ENCODE data around the gene ESPNL. TPM values are rescaled to one million over a fixed set of nuclear protein-coding genes. Genes with fewer than 3 reads are reported as not detected.

ESPNL gene
- total RNA-seq, 1 donor, result 1.3 TPM

- TF ChIP-seq, protein P1, sequence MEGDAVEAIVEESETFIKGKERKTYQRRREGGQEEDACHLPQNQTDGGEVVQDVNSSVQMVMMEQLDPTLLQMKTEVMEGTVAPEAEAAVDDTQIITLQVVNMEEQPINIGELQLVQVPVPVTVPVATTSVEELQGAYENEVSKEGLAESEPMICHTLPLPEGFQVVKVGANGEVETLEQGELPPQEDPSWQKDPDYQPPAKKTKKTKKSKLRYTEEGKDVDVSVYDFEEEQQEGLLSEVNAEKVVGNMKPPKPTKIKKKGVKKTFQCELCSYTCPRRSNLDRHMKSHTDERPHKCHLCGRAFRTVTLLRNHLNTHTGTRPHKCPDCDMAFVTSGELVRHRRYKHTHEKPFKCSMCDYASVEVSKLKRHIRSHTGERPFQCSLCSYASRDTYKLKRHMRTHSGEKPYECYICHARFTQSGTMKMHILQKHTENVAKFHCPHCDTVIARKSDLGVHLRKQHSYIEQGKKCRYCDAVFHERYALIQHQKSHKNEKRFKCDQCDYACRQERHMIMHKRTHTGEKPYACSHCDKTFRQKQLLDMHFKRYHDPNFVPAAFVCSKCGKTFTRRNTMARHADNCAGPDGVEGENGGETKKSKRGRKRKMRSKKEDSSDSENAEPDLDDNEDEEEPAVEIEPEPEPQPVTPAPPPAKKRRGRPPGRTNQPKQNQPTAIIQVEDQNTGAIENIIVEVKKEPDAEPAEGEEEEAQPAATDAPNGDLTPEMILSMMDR (IDR thresholded peaks at IDR 0.05; ENCODE audit: insufficient read depth, low read depth, low read length), result no peak
- DNase-seq (ENCODE audit: low read depth), result no peak
- no peak overlapping the region for H3K4me3 ChIP-seq (ENCODE audit: low read depth, low read length)
Observed at GRCh38 chr2:238161291-238162051, 61.3 kb downstream of the ESPNL start.

DNA sequence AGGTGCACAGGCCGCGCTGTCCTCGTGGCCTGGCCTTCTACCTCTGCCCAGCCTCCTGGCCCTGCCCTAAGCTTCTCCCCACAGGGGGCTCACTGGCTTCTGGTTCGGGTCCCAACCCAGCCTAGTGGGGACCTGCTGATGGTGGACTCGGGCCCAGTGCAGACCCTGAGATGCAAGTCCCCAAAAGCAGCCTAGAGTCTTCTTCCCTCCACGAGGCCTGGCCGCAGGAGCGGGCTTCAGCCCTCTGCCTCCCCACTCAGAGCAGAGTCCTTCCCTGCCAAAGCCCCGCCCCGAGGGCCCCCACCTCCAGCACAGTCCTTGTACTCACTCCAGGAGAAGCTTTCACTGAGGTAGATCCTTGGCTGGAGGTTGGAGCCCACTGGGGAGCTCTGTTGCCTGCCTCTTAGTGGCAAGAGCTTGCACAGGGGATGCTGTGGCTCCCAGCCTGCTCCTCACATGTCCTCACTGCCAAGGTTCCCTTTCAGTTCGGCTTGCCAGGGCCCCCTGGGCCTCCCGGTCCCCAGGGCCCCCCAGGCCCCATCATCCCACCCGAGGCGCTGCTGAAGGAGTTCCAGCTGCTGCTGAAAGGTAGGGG, 62.2 kb downstream of the ESPNL start:
- TF ChIP-seq, protein P1 (IDR thresholded peaks at IDR 0.05; ENCODE audit: insufficient read depth, low read depth, low read length), result no peak
- no peak overlapping the region for H3K4me3 ChIP-seq (ENCODE audit: low read depth, low read length)
- no peak for DNase-seq (ENCODE audit: low read depth)

- no peak overlapping the region for H3K4me3 ChIP-seq (ENCODE audit: low read depth, low read length)
- no peak for DNase-seq (ENCODE audit: low read depth)
Observed at GRCh38 chr2:238162846-238163441, 62.8 kb downstream of the ESPNL start.

DNA sequence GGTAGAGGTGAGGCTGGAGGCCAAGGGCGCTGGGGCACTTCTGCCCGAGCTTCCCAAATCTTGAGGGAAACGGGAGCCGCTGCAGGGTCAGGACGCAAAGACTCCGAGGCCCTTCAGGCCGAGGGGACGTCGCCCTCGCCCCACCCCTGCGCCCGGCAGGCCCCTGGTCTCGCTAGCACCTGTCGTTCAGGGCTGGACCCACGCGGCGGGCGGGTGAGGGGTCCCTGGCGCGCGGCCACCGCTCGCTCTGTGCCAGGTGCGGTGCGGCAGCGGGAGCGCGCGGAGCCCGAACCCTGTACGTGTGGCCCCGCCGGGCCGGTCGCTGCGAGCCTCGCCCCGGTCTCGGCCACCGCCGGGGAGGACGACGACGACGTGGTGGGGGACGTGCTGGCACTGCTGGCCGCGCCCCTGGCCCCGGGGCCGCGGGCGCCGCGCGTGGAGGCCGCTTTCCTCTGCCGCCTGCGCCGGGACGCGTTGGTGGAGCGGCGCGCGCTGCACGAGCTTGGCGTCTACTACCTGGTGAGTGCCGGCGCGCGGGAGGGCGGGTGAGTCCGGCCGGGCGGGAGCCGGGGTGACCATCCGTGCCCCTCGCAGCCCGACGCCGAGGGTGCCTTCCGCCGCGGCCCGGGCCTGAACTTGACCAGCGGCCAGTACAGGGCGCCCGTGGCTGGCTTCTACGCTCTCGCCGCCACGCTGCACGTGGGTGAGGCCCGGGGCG, 63.5 kb downstream of the ESPNL start:
- TF ChIP-seq, protein P1 (IDR thresholded peaks at IDR 0.05; ENCODE audit: insufficient read depth, low read depth, low read length), result no peak
- no peak overlapping the region for H3K4me3 ChIP-seq (ENCODE audit: low read depth, low read length)
- DNase-seq (ENCODE audit: low read depth), result no peak

More at GRCh38 chr2:238162846-238163441, 62.8 kb downstream of the ESPNL start:
- TF ChIP-seq, protein P1 (IDR thresholded peaks at IDR 0.05; ENCODE audit: insufficient read depth, low read depth, low read length), result no peak

- H3K4me3 ChIP-seq (ENCODE audit: low read depth, low read length), result no peak overlapping the region
- DNase-seq (ENCODE audit: low read depth), result no peak
Observed at GRCh38 chr2:238164906-238165287, 64.8 kb downstream of the ESPNL start.

DNA sequence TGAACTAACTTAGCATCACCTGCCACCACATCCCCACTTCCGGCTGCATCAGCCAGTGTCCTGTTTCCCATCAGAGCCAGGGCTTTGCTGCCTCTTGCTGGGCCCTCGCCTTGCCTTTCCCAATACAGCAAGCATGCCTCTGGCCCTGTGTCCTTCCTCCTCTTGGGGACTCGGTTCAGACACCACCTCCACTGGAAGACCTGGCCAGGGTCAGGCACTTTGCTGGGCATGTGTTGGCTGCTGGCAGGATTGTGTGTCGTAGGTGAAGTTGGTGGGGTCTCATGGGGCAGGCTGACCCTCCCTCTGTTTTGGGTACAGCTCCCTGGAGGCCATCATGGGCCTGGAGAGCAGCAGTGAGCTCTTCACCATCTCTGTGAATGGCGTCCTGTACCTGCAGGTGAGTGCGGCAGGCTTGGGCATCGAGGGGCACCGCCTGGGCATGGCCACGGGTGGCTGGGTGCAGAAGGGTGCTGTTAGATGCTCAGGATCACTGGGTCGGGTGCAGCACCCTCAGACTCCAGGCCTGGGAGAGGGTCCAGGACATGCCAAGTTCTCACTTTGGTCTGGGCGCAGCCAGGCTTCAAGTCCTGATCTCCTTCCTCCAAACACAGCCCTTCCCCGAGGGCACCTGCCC, 65.3 kb downstream of the ESPNL start:
- no peak overlapping the region for H3K4me3 ChIP-seq (ENCODE audit: low read depth, low read length)
- DNase-seq (ENCODE audit: low read depth), result no peak
- TF ChIP-seq, protein P1 (IDR thresholded peaks at IDR 0.05; ENCODE audit: insufficient read depth, low read depth, low read length), result no peak

More at GRCh38 chr2:238164906-238165287, 64.8 kb downstream of the ESPNL start:
- TF ChIP-seq, protein P1 (IDR thresholded peaks at IDR 0.05; ENCODE audit: insufficient read depth, low read depth, low read length), result no peak
